Measurements from ENCODE around the gene CFAP206.

The CFAP206 gene

DNA sequence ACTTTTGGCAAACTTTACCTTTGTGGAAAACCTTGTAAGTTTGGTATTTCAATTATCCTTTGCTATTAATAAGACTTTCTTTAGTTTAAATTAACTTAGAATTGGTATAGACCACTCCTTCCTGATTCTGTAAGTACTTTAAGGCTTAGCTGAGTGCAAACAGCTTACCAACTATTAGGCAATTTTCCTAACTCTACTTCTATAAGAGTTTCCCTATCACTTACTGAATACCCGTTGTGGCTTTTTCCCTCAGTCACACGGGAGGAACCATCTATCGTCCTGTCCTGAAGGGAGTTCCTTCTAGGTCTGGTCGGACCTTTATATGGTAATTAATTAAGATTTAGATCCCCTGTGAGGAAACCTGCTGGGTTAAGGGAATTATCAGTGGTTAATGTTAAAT lies 74.6 kb downstream of the CFAP206 start:
- TF ChIP-seq ISL1 (CRISPR knock-in tag; IDR thresholded peaks at IDR 0.05) (no peak), ZNF565 (CRISPR knock-in tag; conservative IDR thresholded peaks at IDR 0.05; ENCODE audit: low read depth) (no peak), ZNF70 (CRISPR knock-in tag; IDR thresholded peaks at IDR 0.05) (no peak), TSHZ2 (CRISPR knock-in tag; IDR thresholded peaks at IDR 0.05) (no peak), ARNTL (CRISPR knock-in tag; IDR thresholded peaks at IDR 0.05; ENCODE audit: borderline replicate concordance, low read depth) (no peak), ZFP30 (CRISPR knock-in tag; IDR thresholded peaks at IDR 0.05) (no peak), POU6F1 (CRISPR knock-in tag; IDR thresholded peaks at IDR 0.05; ENCODE audit: borderline replicate concordance, low read depth) (no peak), BACH2 (CRISPR knock-in tag; IDR thresholded peaks at IDR 0.05; ENCODE audit: borderline replicate concordance) (no peak), TOX (CRISPR knock-in tag; IDR thresholded peaks at IDR 0.05; ENCODE audit: borderline replicate concordance) (no peak), ZFP3 (CRISPR knock-in tag; IDR thresholded peaks at IDR 0.05) (no peak), TCF4 (CRISPR knock-in tag; IDR thresholded peaks at IDR 0.05; ENCODE audit: borderline replicate concordance) (no peak), ESRRG (CRISPR knock-in tag; IDR thresholded peaks at IDR 0.05) (no peak), CREB5 (CRISPR knock-in tag; IDR thresholded peaks at IDR 0.05; ENCODE audit: low read depth) (no peak), ZC3H10 (CRISPR knock-in tag; IDR thresholded peaks at IDR 0.05) (no peak), OSR1 (CRISPR knock-in tag; IDR thresholded peaks at IDR 0.05) (no peak), CSDC2 (CRISPR knock-in tag; IDR thresholded peaks at IDR 0.05) (no peak), GLIS3 (CRISPR knock-in tag; IDR thresholded peaks at IDR 0.05) (no peak)
- TF ChIP-seq, protein P1, sequence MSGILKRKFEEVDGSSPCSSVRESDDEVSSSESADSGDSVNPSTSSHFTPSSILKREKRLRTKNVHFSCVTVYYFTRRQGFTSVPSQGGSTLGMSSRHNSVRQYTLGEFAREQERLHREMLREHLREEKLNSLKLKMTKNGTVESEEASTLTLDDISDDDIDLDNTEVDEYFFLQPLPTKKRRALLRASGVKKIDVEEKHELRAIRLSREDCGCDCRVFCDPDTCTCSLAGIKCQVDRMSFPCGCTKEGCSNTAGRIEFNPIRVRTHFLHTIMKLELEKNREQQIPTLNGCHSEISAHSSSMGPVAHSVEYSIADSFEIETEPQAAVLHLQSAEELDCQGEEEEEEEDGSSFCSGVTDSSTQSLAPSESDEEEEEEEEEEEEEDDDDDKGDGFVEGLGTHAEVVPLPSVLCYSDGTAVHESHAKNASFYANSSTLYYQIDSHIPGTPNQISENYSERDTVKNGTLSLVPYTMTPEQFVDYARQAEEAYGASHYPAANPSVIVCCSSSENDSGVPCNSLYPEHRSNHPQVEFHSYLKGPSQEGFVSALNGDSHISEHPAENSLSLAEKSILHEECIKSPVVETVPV (CRISPR knock-in tag; IDR thresholded peaks at IDR 0.05), result no peak
- ATAC-seq, result no peak

DNA sequence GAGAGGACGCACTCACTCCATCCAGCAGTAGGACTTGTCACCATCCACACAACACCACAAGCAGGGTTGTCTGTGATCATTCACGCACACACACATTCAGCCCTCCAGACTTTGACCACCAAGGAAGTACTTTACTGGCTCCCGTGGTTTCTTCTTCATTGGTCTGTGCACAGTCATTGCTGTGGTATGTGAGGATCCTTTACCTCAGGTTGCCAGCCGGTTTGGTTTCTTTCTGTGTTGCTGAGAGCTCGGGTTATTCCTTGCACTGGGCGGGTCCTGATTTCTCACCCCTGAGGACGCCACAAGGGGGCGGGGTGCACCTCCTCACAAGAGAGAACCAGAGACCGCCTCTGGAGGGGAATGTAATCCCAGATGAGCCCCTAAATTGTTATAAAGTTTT lies 76.2 kb downstream of the CFAP206 start:
- peak; percentile 40; the same call in 1 of the 3 replicates for ATAC-seq
- TF ChIP-seq ZNF565 (CRISPR knock-in tag; conservative IDR thresholded peaks at IDR 0.05; ENCODE audit: low read depth) (no peak), ZC3H10 (CRISPR knock-in tag; IDR thresholded peaks at IDR 0.05) (no peak), TCF4 (CRISPR knock-in tag; IDR thresholded peaks at IDR 0.05; ENCODE audit: borderline replicate concordance) (no peak), PPARA (CRISPR knock-in tag; IDR thresholded peaks at IDR 0.05; ENCODE audit: borderline replicate concordance) (no peak), TSHZ2 (CRISPR knock-in tag; IDR thresholded peaks at IDR 0.05) (no peak)

DNA sequence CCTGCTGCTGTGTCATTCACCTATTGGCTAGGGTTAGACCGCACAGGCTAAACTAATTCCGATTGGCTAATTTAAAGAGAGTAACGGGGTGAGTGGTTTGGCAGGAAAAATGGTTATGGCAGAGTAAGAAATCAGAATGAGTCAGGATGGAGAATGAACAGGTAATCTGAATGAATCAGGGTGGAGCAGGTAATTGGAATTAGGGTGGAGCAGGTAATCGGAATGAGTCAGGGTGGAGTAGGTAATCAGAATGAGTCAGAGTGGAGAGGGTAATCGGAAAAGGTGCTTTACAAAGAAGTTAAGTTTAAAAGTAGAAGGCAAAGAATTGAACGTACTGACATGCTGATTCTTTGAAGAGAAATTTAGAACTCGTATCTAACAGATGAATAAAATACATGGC lies 76.7 kb downstream of the CFAP206 start:
- no peak for ATAC-seq
- TF ChIP-seq SNAI2 (CRISPR knock-in tag; IDR thresholded peaks at IDR 0.05) (no peak), ZC3H10 (CRISPR knock-in tag; IDR thresholded peaks at IDR 0.05) (no peak), ZFP30 (CRISPR knock-in tag; IDR thresholded peaks at IDR 0.05) (no peak), ZNF70 (CRISPR knock-in tag; IDR thresholded peaks at IDR 0.05) (no peak), TCF4 (CRISPR knock-in tag; IDR thresholded peaks at IDR 0.05; ENCODE audit: borderline replicate concordance) (no peak), CREB5 (CRISPR knock-in tag; IDR thresholded peaks at IDR 0.05; ENCODE audit: low read depth) (no peak), ARNTL (CRISPR knock-in tag; IDR thresholded peaks at IDR 0.05; ENCODE audit: borderline replicate concordance, low read depth) (no peak), ESRRG (CRISPR knock-in tag; IDR thresholded peaks at IDR 0.05) (no peak), ISL1 (CRISPR knock-in tag; IDR thresholded peaks at IDR 0.05) (no peak), GLIS3 (CRISPR knock-in tag; IDR thresholded peaks at IDR 0.05) (no peak)
- TF ChIP-seq, protein P2, sequence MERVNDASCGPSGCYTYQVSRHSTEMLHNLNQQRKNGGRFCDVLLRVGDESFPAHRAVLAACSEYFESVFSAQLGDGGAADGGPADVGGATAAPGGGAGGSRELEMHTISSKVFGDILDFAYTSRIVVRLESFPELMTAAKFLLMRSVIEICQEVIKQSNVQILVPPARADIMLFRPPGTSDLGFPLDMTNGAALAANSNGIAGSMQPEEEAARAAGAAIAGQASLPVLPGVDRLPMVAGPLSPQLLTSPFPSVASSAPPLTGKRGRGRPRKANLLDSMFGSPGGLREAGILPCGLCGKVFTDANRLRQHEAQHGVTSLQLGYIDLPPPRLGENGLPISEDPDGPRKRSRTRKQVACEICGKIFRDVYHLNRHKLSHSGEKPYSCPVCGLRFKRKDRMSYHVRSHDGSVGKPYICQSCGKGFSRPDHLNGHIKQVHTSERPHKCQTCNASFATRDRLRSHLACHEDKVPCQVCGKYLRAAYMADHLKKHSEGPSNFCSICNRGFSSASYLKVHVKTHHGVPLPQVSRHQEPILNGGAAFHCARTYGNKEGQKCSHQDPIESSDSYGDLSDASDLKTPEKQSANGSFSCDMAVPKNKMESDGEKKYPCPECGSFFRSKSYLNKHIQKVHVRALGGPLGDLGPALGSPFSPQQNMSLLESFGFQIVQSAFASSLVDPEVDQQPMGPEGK (CRISPR knock-in tag; IDR thresholded peaks at IDR 0.05; ENCODE audit: borderline replicate concordance), result no peak
